GM23248 (cell line): ENCODE results near the gene KAZN. TPM values are rescaled to one million over a fixed set of nuclear protein-coding genes. Genes with fewer than 3 reads are reported as not detected.
A peak's percentile ranks its signal among the peaks of the same experiment; 100 is the strongest.

ENCODE experiments used
- DNase-seq: peaks from one replicate; pipeline ENCODE4 v3.0.0-alpha.2; 2015
- H2AFZ ChIP-seq: fragments of 200-600 bp; sonication (generic); 2 replicates; pipeline ENCODE4 v1.6.1; 2016; ENCODE audit warnings: antibody characterized with exemption
- H3F3A ChIP-seq: fragments of 200-600 bp; sonication (generic); 2 replicates; pipeline ENCODE4 v1.6.1; 2016; ENCODE audit warnings: mild to moderate bottlenecking, antibody characterized with exemption, mixed run types; ENCODE audit not compliant: insufficient read depth
- H3K27ac ChIP-seq: fragments of 200-600 bp; sonication (generic); 2 replicates; pipeline ENCODE4 v1.5.1; 2016; ENCODE audit warnings: mild to moderate bottlenecking
- H3K27me3 ChIP-seq: fragments of 200-600 bp; sonication (generic); replicated peaks from 2 replicates; pipeline ENCODE4 v1.6.1; 2016; ENCODE audit warnings: mild to moderate bottlenecking; ENCODE audit not compliant: insufficient read depth
- H3K36me3 ChIP-seq: fragments of 200-600 bp; sonication (generic); 2 replicates; pipeline ENCODE4 v1.6.1; 2016; ENCODE audit warnings: low read depth, mild to moderate bottlenecking
- H3K4me1 ChIP-seq: fragments of 200-600 bp; sonication (generic); 2 replicates; pipeline ENCODE4 v1.6.1; 2016; ENCODE audit warnings: mild to moderate bottlenecking; ENCODE audit not compliant: insufficient read depth
- H3K4me2 ChIP-seq: fragments of 200-600 bp; sonication (generic); one replicate; pipeline ENCODE4 v1.6.1; 2016; ENCODE audit warnings: mild to moderate bottlenecking; ENCODE audit not compliant: unreplicated experiment
- H3K4me3 ChIP-seq: fragments of 200-600 bp; sonication (generic); 2 replicates; pipeline ENCODE4 v1.5.1; 2016; ENCODE audit warnings: mild to moderate bottlenecking
- H3K79me2 ChIP-seq: fragments of 200-600 bp; sonication (generic); 2 replicates; pipeline ENCODE4 v1.6.1; 2016; ENCODE audit warnings: mild to moderate bottlenecking; ENCODE audit not compliant: insufficient read depth
- H3K9ac ChIP-seq: fragments of 200-600 bp; sonication (generic); 2 replicates; pipeline ENCODE4 v1.6.1; 2016; ENCODE audit warnings: mild to moderate bottlenecking
- H3K9me2 ChIP-seq: fragments of 200-600 bp; sonication (generic); 2 replicates; pipeline ENCODE4 v1.6.1; 2016; ENCODE audit warnings: mixed run types, mild to moderate bottlenecking, moderate library complexity; ENCODE audit not compliant: insufficient read depth
- H3K9me3 ChIP-seq: fragments of 200-600 bp; sonication (generic); one replicate; pipeline ENCODE4 v1.6.1; 2017; ENCODE audit warnings: low read depth
- H4K20me1 ChIP-seq: fragments of 200-600 bp; sonication (generic); 2 replicates; pipeline ENCODE4 v1.6.0; 2016; ENCODE audit not compliant: insufficient read depth
- EZH2 ChIP-seq: fragments of 200-600 bp; sonication (generic); IDR thresholded peaks from 2 replicates; pipeline ENCODE4 v1.6.1; 2018; ENCODE audit warnings: antibody characterized with exemption, mild to moderate bottlenecking; ENCODE audit not compliant: insufficient read depth, poor library complexity, severe bottlenecking
- EZH2phosphoT487 ChIP-seq: fragments of 200-600 bp; sonication (generic); IDR thresholded peaks from 2 replicates; pipeline ENCODE4 v1.6.1; 2018; ENCODE audit warnings: antibody characterized with exemption, moderate library complexity, mild to moderate bottlenecking, low read depth; ENCODE audit not compliant: insufficient read depth
- WGBS, 2 experiments: methylation state at CpG; one replicate each; pipeline ENCODE4 v1.1.6; 2015 to 2017; ENCODE audit warnings: low lambda C conversion rate in 2 of 2, low coverage in 1 of 2; ENCODE audit errors: missing lambda C conversion rate in 2 of 2; 5-methylcytosine and 5-hydroxymethylcytosine counted together
- in situ Hi-C: fragments of 300-500 bp; cut with MboI; formaldehyde crosslinking; loops from 2 replicates; pipeline ENCODE4 v1.15.0; 2020
- polyA plus RNA-seq: library from polyadenylated mRNA; unstranded; fragments of >200 nt; fragmentation: Nextera tagmentation; extraction: Ambion mirVana; gene quantifications from 2 replicates; pipeline ENCODE4 v1.2.1, GENCODE V29; 2016
- total RNA-seq: library from RNA; depleted of rRNA; stranded (reverse); fragments of >200 nt; shearing (Covaris generic); gene quantifications from 2 replicates; pipeline ENCODE4 v1.2.3, GENCODE V29; 2014

Gene KAZN
- total and polyA plus RNA-seq, 2 experiments from 2014 or later, result 4.9 to 7.2 TPM

DNA sequence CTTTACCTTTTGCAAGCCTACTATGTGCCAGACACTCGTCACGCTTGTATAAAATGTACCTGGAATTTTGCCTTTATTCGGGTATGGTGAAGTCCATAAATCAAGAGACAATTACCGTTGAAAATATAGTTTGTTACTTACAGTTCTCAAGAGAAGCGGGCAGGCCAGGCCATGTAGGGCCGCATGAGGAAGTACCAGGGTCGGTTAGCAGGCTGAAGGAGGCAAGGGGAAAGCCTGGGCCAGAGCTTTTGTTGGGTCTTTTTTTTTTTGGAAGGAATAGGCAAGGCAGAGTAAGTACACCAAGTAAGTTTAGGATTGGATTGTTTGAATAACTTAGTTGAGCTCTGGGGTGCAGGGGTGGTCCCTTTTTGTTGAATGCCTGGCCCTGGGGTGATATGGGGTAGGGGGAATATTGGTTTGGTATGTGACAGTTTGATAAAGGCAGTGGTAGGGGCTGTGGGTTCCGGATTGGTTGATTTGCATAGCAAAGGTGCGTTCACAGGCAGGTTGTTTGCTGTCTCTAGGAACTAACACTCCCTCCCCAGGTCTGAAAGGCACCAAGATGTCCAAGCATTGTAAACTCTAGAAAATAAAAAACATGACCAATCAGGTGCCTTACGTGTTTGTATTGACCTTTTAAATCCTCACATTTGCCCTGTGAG is 80.7 kb downstream of the KAZN start:
- Histone ChIP-seq H3K4me2 (no peak overlapping the region), H3K9me3 (no peaks in the 10 kb centered on the region), H3K79me2 (no peaks in the 10 kb centered on the region), H3K9ac (no peak overlapping the region), H3K4me3 (no peak overlapping the region), H3F3A (no peaks in the 10 kb centered on the region), H3K27me3 (no peaks in the 10 kb centered on the region), H3K36me3 (no peaks in the 10 kb centered on the region), H2AFZ (no peak overlapping the region), H3K27ac (no peak overlapping the region), H4K20me1 (no peaks in the 10 kb centered on the region), H3K4me1 (no peaks in the 10 kb centered on the region), H3K9me2 (no peaks in the 10 kb centered on the region)
- TF ChIP-seq EZH2 (no peak), EZH2phosphoT487 (no peak)
- in situ Hi-C loops, result no loop called here
- no peak for DNase-seq
- 75 to 83% methylated on average over 10 of the region's 10 CpGs for WGBS, 2 experiments

DNA sequence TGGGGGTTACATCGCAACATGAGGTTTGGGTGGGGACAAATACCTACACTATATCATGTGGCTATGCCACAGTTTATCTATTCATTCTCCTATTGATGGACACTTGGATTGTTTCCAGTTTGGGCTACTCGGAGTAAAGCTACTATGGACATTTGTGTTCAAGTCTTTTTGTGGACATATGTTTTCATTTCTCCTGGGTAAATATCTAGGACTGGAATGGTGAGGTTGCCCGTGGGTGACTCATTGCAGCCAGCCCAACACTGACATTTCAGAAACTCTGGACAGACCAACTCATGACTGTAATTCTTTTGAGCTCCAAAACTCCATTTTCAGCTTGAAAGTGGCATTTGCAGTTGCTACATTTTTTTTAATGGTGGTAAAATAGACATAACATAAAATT is 82.7 kb downstream of the KAZN start:
- 40 to 47% methylated on average over 3 of the region's 3 CpGs for WGBS, 2 experiments
- H3K9me2 ChIP-seq, result no peaks in the 10 kb centered on the region
- no peaks in the 10 kb centered on the region for H3K4me1 ChIP-seq
- H3F3A ChIP-seq, result no peaks in the 10 kb centered on the region
- DNase-seq, result peak; percentile 45
- no peaks in the 10 kb centered on the region for H3K79me2 ChIP-seq
- no peak overlapping the region for H3K4me2 ChIP-seq
- no peaks in the 10 kb centered on the region for H3K9me3 ChIP-seq
- no peak for TF ChIP-seq EZH2phosphoT487
- TF ChIP-seq EZH2, result no peak
- H3K27me3 ChIP-seq, result no peaks in the 10 kb centered on the region
- H3K4me3 ChIP-seq, result no peak overlapping the region
- H3K36me3 ChIP-seq, result no peaks in the 10 kb centered on the region
- in situ Hi-C loops, result no loop called here
- no peak overlapping the region for H3K9ac ChIP-seq
- no peaks in the 10 kb centered on the region for H4K20me1 ChIP-seq
- H3K27ac ChIP-seq, result no peak overlapping the region
- no peak overlapping the region for H2AFZ ChIP-seq

- Histone ChIP-seq H3K27ac (no peak overlapping the region), H3K9ac (no peak overlapping the region), H3K27me3 (no peaks in the 10 kb centered on the region), H3K36me3 (no peaks in the 10 kb centered on the region), H3K9me3 (no peaks in the 10 kb centered on the region), H2AFZ (no peak overlapping the region), H3F3A (no peaks in the 10 kb centered on the region), H3K4me3 (no peak overlapping the region), H3K4me2 (no peak overlapping the region), H3K79me2 (no peaks in the 10 kb centered on the region), H3K9me2 (no peaks in the 10 kb centered on the region), H3K4me1 (no peaks in the 10 kb centered on the region), H4K20me1 (no peaks in the 10 kb centered on the region)
- no peak for DNase-seq
- in situ Hi-C loops, result no loop called here
- 50 to 55% methylated on average over 15 of the region's 15 CpGs for WGBS, 2 experiments
- TF ChIP-seq EZH2phosphoT487 (no peak), EZH2 (no peak)
Observed at GRCh38 chr1:14682941-14683621, 84.6 kb downstream of the KAZN start.

DNA sequence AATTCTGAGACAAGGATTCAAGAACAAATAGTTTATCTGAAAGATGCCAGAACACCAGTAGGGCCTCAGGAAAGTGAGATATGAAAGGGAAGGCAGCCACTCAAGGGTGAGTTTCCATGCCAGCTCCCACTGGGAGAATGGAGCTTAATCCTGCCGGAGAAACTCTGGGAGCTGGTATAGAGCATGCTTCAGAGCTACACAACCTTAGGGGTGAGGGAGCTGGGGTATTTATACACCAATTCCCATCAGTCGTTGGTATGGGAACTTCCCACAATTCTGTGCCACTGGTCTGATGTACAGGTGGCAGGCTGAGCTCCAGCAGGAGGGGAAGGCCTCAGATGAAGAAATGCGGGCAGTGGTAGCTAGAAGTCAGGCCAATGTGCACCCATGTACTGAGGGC is 86.6 kb downstream of the KAZN start:
- no peak overlapping the region for H2AFZ ChIP-seq
- H3K79me2 ChIP-seq, result no peaks in the 10 kb centered on the region
- no peaks in the 10 kb centered on the region for H3F3A ChIP-seq
- no peaks in the 10 kb centered on the region for H3K36me3 ChIP-seq
- H3K4me3 ChIP-seq, result no peak overlapping the region
- no peak overlapping the region for H3K27ac ChIP-seq
- no peak for TF ChIP-seq EZH2phosphoT487
- TF ChIP-seq EZH2, result no peak
- no peak overlapping the region for H3K4me2 ChIP-seq
- in situ Hi-C loops, result no loop called here
- no peaks in the 10 kb centered on the region for H3K27me3 ChIP-seq
- DNase-seq, result no peak
- H3K9ac ChIP-seq, result no peak overlapping the region
- 58 to 69% methylated on average over 3 of the region's 3 CpGs for WGBS, 2 experiments
- H4K20me1 ChIP-seq, result no peaks in the 10 kb centered on the region
- H3K9me2 ChIP-seq, result no peaks in the 10 kb centered on the region
- no peaks in the 10 kb centered on the region for H3K9me3 ChIP-seq
- no peaks in the 10 kb centered on the region for H3K4me1 ChIP-seq
